ENCODE measurements around the gene MAMLD1.

GRCh38 chrX:150449313-150449712, 86.2 kb downstream of the MAMLD1 start:
- no peak for TF ChIP-seq CTCF (IDR thresholded peaks at IDR 0.05; ENCODE audit: extremely low read depth in 1 of 2, insufficient read depth in 1 of 2, low read depth in 1 of 2, low read length in 2 of 2)
- no peak for TF ChIP-seq JUN (IDR thresholded peaks at IDR 0.05; ENCODE audit: borderline replicate concordance, insufficient read depth, insufficient read length, low read depth)
- no peak for TF ChIP-seq EZH2 (IDR thresholded peaks at IDR 0.05; ENCODE audit: borderline replicate concordance, low read depth, low read length, severe bottlenecking)

Data from endothelial cell of umbilical vein (primary cell).